ENCODE data around the gene HNRNPAB. TPM values are rescaled to one million over a fixed set of nuclear protein-coding genes. Genes with fewer than 3 reads are reported as not detected.

The HNRNPAB gene
- total RNA-seq, 1 donor from 2014 or later: 67.4 TPM

GRCh38 chr5:178256746-178257145, 52.4 kb downstream of the HNRNPAB start:
- Histone ChIP-seq H3K27me3 (ENCODE audit: control insufficient read depth, insufficient read depth, low read length) (no peaks in the 10 kb centered on the region), H3K36me3 (ENCODE audit: control insufficient read depth, insufficient read depth, low read length) (no peaks in the 10 kb centered on the region), H3K4me3 (ENCODE audit: low read depth, low read length) (no peak overlapping the region)
- DNase-seq (ENCODE audit: low read depth) (no peak), FAIRE-seq (no peak)
- TF ChIP-seq CTCF (IDR thresholded peaks at IDR 0.05; ENCODE audit: insufficient read depth, low read length, severe bottlenecking): no peak

GRCh38 chr5:178257650-178258049, 53.3 kb downstream of the HNRNPAB start:
- H3K27me3 ChIP-seq (ENCODE audit: control insufficient read depth, insufficient read depth, low read length): no peaks in the 10 kb centered on the region
- FAIRE-seq (no peak), DNase-seq (ENCODE audit: low read depth) (no peak)

GRCh38 chr5:178259623-178260536, 55.5 kb downstream of the HNRNPAB start:
- FAIRE-seq: no peak
- no peak for DNase-seq (ENCODE audit: low read depth)
- no peaks in the 10 kb centered on the region for H3K36me3 ChIP-seq (ENCODE audit: control insufficient read depth, insufficient read depth, low read length)
- no peak for TF ChIP-seq CTCF (IDR thresholded peaks at IDR 0.05; ENCODE audit: insufficient read depth, low read length, severe bottlenecking)
- no peak overlapping the region for H3K4me3 ChIP-seq (ENCODE audit: low read depth, low read length)
- no peaks in the 10 kb centered on the region for H3K27me3 ChIP-seq (ENCODE audit: control insufficient read depth, insufficient read depth, low read length)

More at GRCh38 chr5:178257650-178258049, 53.3 kb downstream of the HNRNPAB start:
- Histone ChIP-seq H3K36me3 (ENCODE audit: control insufficient read depth, insufficient read depth, low read length) (no peaks in the 10 kb centered on the region), H3K4me3 (ENCODE audit: low read depth, low read length) (no peak overlapping the region)
- no peak for TF ChIP-seq CTCF (IDR thresholded peaks at IDR 0.05; ENCODE audit: insufficient read depth, low read length, severe bottlenecking)

Other genes starting within 250 kb of the HNRNPAB start
- not detected in 2 replicates for gene PROP1, start 208.3 kb upstream of the HNRNPAB start, total RNA-seq
- gene N4BP3, start 91.0 kb upstream of the HNRNPAB start, total RNA-seq: 4.1 and 4.5 TPM in 2 replicates
- 42.9 and 46.5 TPM in 2 replicates for gene RMND5B, start 73.5 kb upstream of the HNRNPAB start, total RNA-seq
- gene NHP2, start 50.6 kb upstream of the HNRNPAB start, total RNA-seq: 133 and 161 TPM in 2 replicates
- not detected in 2 replicates for gene GMCL2, start 17.2 kb upstream of the HNRNPAB start, total RNA-seq
- gene PHYKPL, start 28.3 kb downstream of the HNRNPAB start, total RNA-seq: 29.2 and 40.6 TPM in 2 replicates